HepG2 (cell line): Measurements from ENCODE around the gene MYCBPAP. TPM values are rescaled to one million over a fixed set of nuclear protein-coding genes. Genes with fewer than 3 reads are reported as not detected.

ENCODE experiments used
- DNMT1 ChIP-seq: sonication (generic); formaldehyde crosslinking; IDR thresholded peaks from 2 replicates; pipeline ENCODE4 v1.5.1; 2020; ENCODE audit warnings: mild to moderate bottlenecking, missing genetic modification reagents
- FOXA1 ChIP-seq, 2 experiments: fragments of 450-650 bp in 1 of 2; sonication (generic) in 1 of 2; formaldehyde crosslinking in 1 of 2; IDR thresholded peaks; 2 replicates each; pipeline versions ENCODE4 v1.4.0 to v1.6.1; 2016 to 2020; ENCODE audit warnings: missing genetic modification reagents in 1 of 2
- ISL2 ChIP-seq: sonication (generic); formaldehyde crosslinking; IDR thresholded peaks from 2 replicates; pipeline ENCODE4 v1.5.0; 2020; ENCODE audit warnings: missing genetic modification reagents
- KAT2B ChIP-seq: fragments of 150-350 bp; IDR thresholded peaks from 2 replicates; pipeline ENCODE4 v1.6.1; 2014; ENCODE audit warnings: low read depth, low read length, borderline replicate concordance
- NFYB ChIP-seq: sonication (generic); formaldehyde crosslinking; IDR thresholded peaks from 2 replicates; pipeline ENCODE4 v1.4.0; 2020; ENCODE audit warnings: missing genetic modification reagents
- RAD21 ChIP-seq: fragments of 450-650 bp; formaldehyde crosslinking; IDR thresholded peaks from 2 replicates; pipeline ENCODE4 v1.5.0; 2020; ENCODE audit warnings: mild to moderate bottlenecking
- RARA ChIP-seq: IDR thresholded peaks from 2 replicates; pipeline ENCODE4 v1.6.1; 2016; ENCODE audit warnings: missing genetic modification reagents, missing compliant biosample characterization
- SOX13 ChIP-seq, 3 experiments: fragments of 450-650 bp in 1 of 3; sonication (generic) in 1 of 3; formaldehyde crosslinking in 1 of 3; IDR thresholded peaks in 2 of 3; conservative IDR thresholded peaks in 1 of 3; 2 replicates each; pipeline versions ENCODE4 v1.5.0 to v1.6.1; 2016 to 2020; ENCODE audit warnings: antibody characterized with exemption in 1 of 3, mild to moderate bottlenecking in 1 of 3, missing compliant biosample characterization in 1 of 3, missing genetic modification reagents in 1 of 3, moderate library complexity in 1 of 3
- STAT5B ChIP-seq: sonication (generic); formaldehyde crosslinking; IDR thresholded peaks from 2 replicates; pipeline ENCODE4 v1.4.0; 2020; ENCODE audit warnings: missing genetic modification reagents
- ZEB1 ChIP-seq: IDR thresholded peaks from 2 replicates; pipeline ENCODE4 v1.6.1; 2012; ENCODE audit warnings: mild to moderate bottlenecking, low read depth, inconsistent platforms; ENCODE audit not compliant: insufficient replicate concordance
- ZFY ChIP-seq: sonication (generic); formaldehyde crosslinking; IDR thresholded peaks from 2 replicates; pipeline ENCODE4 v1.4.0; 2020; ENCODE audit warnings: missing genetic modification reagents
- ZNF333 ChIP-seq: sonication (generic); formaldehyde crosslinking; IDR thresholded peaks from 2 replicates; pipeline ENCODE4 v1.4.0; 2020; ENCODE audit warnings: mild to moderate bottlenecking, missing genetic modification reagents, borderline replicate concordance
- ZNF567 ChIP-seq: sonication (generic); formaldehyde crosslinking; IDR thresholded peaks from 2 replicates; pipeline ENCODE4 v1.8.1; 2023; ENCODE audit warnings: mild to moderate bottlenecking, missing genetic modification reagents, borderline replicate concordance
- ZNF704 ChIP-seq: sonication (generic); formaldehyde crosslinking; IDR thresholded peaks from 2 replicates; pipeline ENCODE4 v1.8.1; 2023; ENCODE audit warnings: mild to moderate bottlenecking, inconsistent platforms, moderate library complexity, missing genetic modification reagents, borderline replicate concordance
- ZNF773 ChIP-seq: sonication (generic); formaldehyde crosslinking; IDR thresholded peaks from 2 replicates; pipeline ENCODE4 v1.4.0; 2020; ENCODE audit warnings: missing genetic modification reagents, borderline replicate concordance
- ZNF784 ChIP-seq: sonication (generic); formaldehyde crosslinking; IDR thresholded peaks from 2 replicates; pipeline ENCODE4 v1.5.1; 2020; ENCODE audit warnings: missing genetic modification reagents, mild to moderate bottlenecking, borderline replicate concordance
- ZSCAN12 ChIP-seq: sonication (generic); formaldehyde crosslinking; IDR thresholded peaks from 2 replicates; pipeline ENCODE4 v1.9.0; 2021; ENCODE audit warnings: mild to moderate bottlenecking, missing genetic modification reagents
- polyA plus RNA-seq, 8 experiments: library from polyadenylated mRNA; depleted of rRNA in 3 of 8; stranded (reverse) in 7 of 8; unstranded in 1 of 8; fragments of >200 nt; fragmentation: Illumina TruSeq in 4 of 8; extraction: Trizol in 4 of 8; gene quantifications; 2 replicates each; pipeline versions ENCODE4 v1.2.1 to v1.2.3, GENCODE V29; 2011 to 2016; ENCODE audit warnings: low read depth in 4 of 8, missing spikeins in 1 of 8, mixed read lengths in 1 of 8; ENCODE audit not compliant: insufficient read depth in 1 of 8
- total RNA-seq, 5 experiments: library from RNA; depleted of rRNA; stranded (reverse); fragments of >200 nt; fragmentation: Illumina TruSeq; extraction: Trizol; gene quantifications; 2 replicates each; pipeline ENCODE4 v1.2.3, GENCODE V29; 2016; ENCODE audit warnings: low read depth in 1 of 5
- TF ChIP-seq, protein P1 (sequence below), 2 experiments: sonication (generic) in 1 of 2; formaldehyde crosslinking in 1 of 2; IDR thresholded peaks; 2 replicates each; pipeline versions ENCODE4 v1.6.1 to v1.9.0; 2014 to 2022; ENCODE audit warnings: antibody characterized with exemption in 1 of 2, borderline replicate concordance in 1 of 2, inconsistent platforms in 1 of 2, low read depth in 1 of 2, missing genetic modification reagents in 1 of 2

Gene MYCBPAP
- total and polyA plus RNA-seq, 2 of the 13 experiments (the other 11 are each of a cell fraction or from before 2014, with no cell fraction given): 0.22 to 0.24 TPM

- no peak for TF ChIP-seq NFYB (CRISPR knock-in tag)
- TF ChIP-seq FOXA1 (IDR thresholded peaks at IDR 0.05): no peak
- TF ChIP-seq FOXA1 (CRISPR knock-in tag; IDR thresholded peaks at IDR 0.05): no peak
- peak; percentile 100 for TF ChIP-seq RAD21 (CRISPR knock-in tag)
- TF ChIP-seq, protein P1, sequence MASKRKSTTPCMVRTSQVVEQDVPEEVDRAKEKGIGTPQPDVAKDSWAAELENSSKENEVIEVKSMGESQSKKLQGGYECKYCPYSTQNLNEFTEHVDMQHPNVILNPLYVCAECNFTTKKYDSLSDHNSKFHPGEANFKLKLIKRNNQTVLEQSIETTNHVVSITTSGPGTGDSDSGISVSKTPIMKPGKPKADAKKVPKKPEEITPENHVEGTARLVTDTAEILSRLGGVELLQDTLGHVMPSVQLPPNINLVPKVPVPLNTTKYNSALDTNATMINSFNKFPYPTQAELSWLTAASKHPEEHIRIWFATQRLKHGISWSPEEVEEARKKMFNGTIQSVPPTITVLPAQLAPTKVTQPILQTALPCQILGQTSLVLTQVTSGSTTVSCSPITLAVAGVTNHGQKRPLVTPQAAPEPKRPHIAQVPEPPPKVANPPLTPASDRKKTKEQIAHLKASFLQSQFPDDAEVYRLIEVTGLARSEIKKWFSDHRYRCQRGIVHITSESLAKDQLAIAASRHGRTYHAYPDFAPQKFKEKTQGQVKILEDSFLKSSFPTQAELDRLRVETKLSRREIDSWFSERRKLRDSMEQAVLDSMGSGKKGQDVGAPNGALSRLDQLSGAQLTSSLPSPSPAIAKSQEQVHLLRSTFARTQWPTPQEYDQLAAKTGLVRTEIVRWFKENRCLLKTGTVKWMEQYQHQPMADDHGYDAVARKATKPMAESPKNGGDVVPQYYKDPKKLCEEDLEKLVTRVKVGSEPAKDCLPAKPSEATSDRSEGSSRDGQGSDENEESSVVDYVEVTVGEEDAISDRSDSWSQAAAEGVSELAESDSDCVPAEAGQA (IDR thresholded peaks at IDR 0.05; ENCODE audit: low read depth): peak; percentile 72
- TF ChIP-seq, protein P1 (CRISPR knock-in tag; IDR thresholded peaks at IDR 0.05; ENCODE audit: borderline replicate concordance): peak; percentile 78; the same call in 1 of the 2 replicates
- no peak for TF ChIP-seq RARA (CRISPR knock-in tag)
- peak; percentile 99 for TF ChIP-seq ZFY (CRISPR knock-in tag)
- TF ChIP-seq KAT2B: no peak
- peak; percentile 95; the same call in 1 of the 2 replicates for TF ChIP-seq ZNF773 (CRISPR knock-in tag)
- peak; percentile 33; the same call in 1 of the 2 replicates for TF ChIP-seq ZNF333
- TF ChIP-seq ISL2 (CRISPR knock-in tag): peak; percentile 83
- peak; percentile 49 for TF ChIP-seq ZNF704 (CRISPR knock-in tag)
- TF ChIP-seq ZNF567: peak; percentile 77
- no peak for TF ChIP-seq STAT5B (CRISPR knock-in tag)
- TF ChIP-seq SOX13 (IDR thresholded peaks at IDR 0.05): no peak; the same call in 1 of the 2 replicates
- peak in 1 of 2 experiments; percentile 41; a peak in 1 of 4 replicates for TF ChIP-seq SOX13 (CRISPR knock-in tag; conservative IDR thresholded peaks at IDR 0.05 in 1 of 2, IDR thresholded peaks at IDR 0.05 in 1 of 2)
- peak; percentile 92; the same call in 1 of the 2 replicates for TF ChIP-seq DNMT1 (CRISPR knock-in tag)
- peak; percentile 97 for TF ChIP-seq ZNF784 (CRISPR knock-in tag)
- no peak for TF ChIP-seq ZEB1
- TF ChIP-seq ZSCAN12 (CRISPR knock-in tag): peak; percentile 94; the same call in 1 of the 2 replicates
Observed at GRCh38 chr17:50547035-50547735, 38.9 kb downstream of the MYCBPAP start, which contains the start of gene SPATA20 (continued).
